ENCODE data around the gene TSEN2.
A peak's percentile ranks its signal among the peaks of the same experiment; 100 is the strongest.

TSEN2 gene

GRCh38 chr3:12484198-12484982 lies at the start of gene TSEN2:
Gene TSEN2, plus strand, starts transcription at chr3:12484480. Its CDS starts 5,321 bp downstream, at chr3:12489801.
- no peak for TF ChIP-seq CTCF (IDR thresholded peaks at IDR 0.05; ENCODE audit: low read depth, low read length, missing control alignments)
- DNase-seq (ENCODE audit: extremely low read depth, low read depth): peak; percentile 85
- peak within 1 kb of the TSS; percentile 94 for H3K4me3 ChIP-seq (replicated peaks; ENCODE audit: low read depth, low read length)

- peak overlapping the region; percentile 18 for H3K4me3 ChIP-seq (replicated peaks; ENCODE audit: low read depth, low read length)
- no peak for TF ChIP-seq CTCF (IDR thresholded peaks at IDR 0.05; ENCODE audit: low read depth, low read length, missing control alignments)
- no peak for DNase-seq (ENCODE audit: extremely low read depth, low read depth)
These were observed 47.6 kb upstream of the TSEN2 start for GRCh38 chr3:12436514-12437220.

GRCh38 chr3:12437221-12437605 lies 47.1 kb upstream of the TSEN2 start:
- peak overlapping the region; percentile 18 for H3K4me3 ChIP-seq (replicated peaks; ENCODE audit: low read depth, low read length)
- DNase-seq (ENCODE audit: extremely low read depth, low read depth): no peak
- TF ChIP-seq CTCF (IDR thresholded peaks at IDR 0.05; ENCODE audit: low read depth, low read length, missing control alignments): no peak

- DNase-seq (ENCODE audit: extremely low read depth, low read depth): no peak
- no peak overlapping the region for H3K4me3 ChIP-seq (replicated peaks; ENCODE audit: low read depth, low read length)
- no peak for TF ChIP-seq CTCF (IDR thresholded peaks at IDR 0.05; ENCODE audit: low read depth, low read length, missing control alignments)
These were observed 46.4 kb upstream of the TSEN2 start for GRCh38 chr3:12437861-12438260.

GRCh38 chr3:12438318-12438717 lies 46.0 kb upstream of the TSEN2 start:
- TF ChIP-seq CTCF (IDR thresholded peaks at IDR 0.05; ENCODE audit: low read depth, low read length, missing control alignments): no peak
- no peak overlapping the region for H3K4me3 ChIP-seq (replicated peaks; ENCODE audit: low read depth, low read length)

GRCh38 chr3:12439161-12439940 lies 44.9 kb upstream of the TSEN2 start:
- no peak for TF ChIP-seq CTCF (IDR thresholded peaks at IDR 0.05; ENCODE audit: low read depth, low read length, missing control alignments)
- no peak for DNase-seq (ENCODE audit: extremely low read depth, low read depth)
- H3K4me3 ChIP-seq (replicated peaks; ENCODE audit: low read depth, low read length): no peak overlapping the region

More at GRCh38 chr3:12438318-12438717, 46.0 kb upstream of the TSEN2 start:
- DNase-seq (ENCODE audit: extremely low read depth, low read depth): no peak
